B cell (primary cell): ENCODE measurements around the gene ZNF423. TPM values are rescaled to one million over a fixed set of nuclear protein-coding genes. Genes with fewer than 3 reads are reported as not detected.

Experiments
- ATAC-seq: fragments of 200-7000 bp; cut with Tn5 transposase; one replicate; pipeline ENCODE4 v1.10.0; 2021; ENCODE audit warnings: low read depth, mild to moderate bottlenecking, moderate number of reproducible peaks, moderate library complexity
- CTCF ChIA-PET: fragments of 350-600 bp; sonication (Branson Sonifier 250); formaldehyde crosslinking; loops from one replicate; lab custom pipeline; 2021; ENCODE audit warnings: antibody characterized with exemption, inconsistent platforms; lab: Charles Lee
- POLR2A ChIA-PET: fragments of 350-600 bp; sonication (Branson Sonifier 250); formaldehyde crosslinking; loops from one replicate; lab custom pipeline; 2021; ENCODE audit warnings: antibody characterized with exemption; lab: Charles Lee
- DNase-seq: peaks from one replicate; pipeline ENCODE4 v3.0.0; 2013
- H2AFZ ChIP-seq: 2 replicates; pipeline ENCODE4 v1.6.1; 2012; ENCODE audit warnings: mild to moderate bottlenecking, low read depth, low read length; ENCODE audit not compliant: insufficient read depth, poor library complexity, severe bottlenecking
- H3K27ac ChIP-seq, 2 donors: 1 replicate in 1 of 2; 2 replicates in 1 of 2; pipeline ENCODE4 v1.5.1; 2012 to 2013; ENCODE audit warnings: low read length in 2 of 2, mild to moderate bottlenecking in 2 of 2, moderate library complexity in 1 of 2
- H3K27me3 ChIP-seq, 4 experiments: fragments of 200-600 bp in 1 of 4; sonication (generic) in 1 of 4; replicated peaks in 1 of 4; 1 replicate in 2 of 4; 2 replicates in 2 of 4; pipeline versions ENCODE4 v1.6.1 to v1.7.0; 2013 to 2016; ENCODE audit warnings: low read length in 3 of 4, mild to moderate bottlenecking in 2 of 4, mixed read lengths in 1 of 4, moderate library complexity in 1 of 4; ENCODE audit not compliant: insufficient read depth in 4 of 4, control insufficient read depth in 3 of 4; ENCODE audit errors: control extremely low read depth in 1 of 4
- H3K36me3 ChIP-seq, 2 experiments: replicated peaks in 1 of 2; 1 replicate in 1 of 2; 2 replicates in 1 of 2; pipeline versions ENCODE4 v1.6.1 to v1.7.1; 2013; ENCODE audit warnings: low read length in 1 of 2; ENCODE audit not compliant: insufficient read depth in 2 of 2, control insufficient read depth in 1 of 2; ENCODE audit errors: control extremely low read depth in 1 of 2, extremely low read depth in 1 of 2
- H3K4me1 ChIP-seq, 2 donors: fragments of 200-600 bp in 1 of 2; sonication (generic) in 1 of 2; 1 replicate in 1 of 2; 2 replicates in 1 of 2; pipeline versions ENCODE4 v1.5.1 to v1.6.1; 2013 to 2017; ENCODE audit warnings: low read length in 2 of 2; ENCODE audit not compliant: control insufficient read depth in 2 of 2, insufficient read depth in 2 of 2
- H3K4me2 ChIP-seq: replicated peaks from 2 replicates; pipeline ENCODE3; 2012; ENCODE audit warnings: mild to moderate bottlenecking, low read depth, low read length; ENCODE audit not compliant: poor library complexity, severe bottlenecking
- H3K4me3 ChIP-seq, 5 experiments: fragments of 200-600 bp in 1 of 5; sonication (generic) in 1 of 5; 1 replicate in 3 of 5; 2 replicates in 2 of 5; pipeline versions ENCODE4 v1.5.1 to v1.7.0; 2011 to 2016; ENCODE audit warnings: low read length in 4 of 5, mild to moderate bottlenecking in 4 of 5, low read depth in 2 of 5, control low read depth in 1 of 5, moderate library complexity in 1 of 5; ENCODE audit not compliant: insufficient read depth in 1 of 5; ENCODE audit errors: control extremely low read depth in 1 of 5, extremely low read depth in 1 of 5
- H3K79me2 ChIP-seq: fragments of 200-600 bp; sonication (generic); one replicate; pipeline ENCODE4 v1.6.0; 2016; ENCODE audit warnings: low read length; ENCODE audit not compliant: control insufficient read depth, insufficient read depth
- H3K9ac ChIP-seq: fragments of 200-600 bp; sonication (generic); 2 replicates; pipeline ENCODE4 v1.6.1; 2017; ENCODE audit warnings: mild to moderate bottlenecking, low read length, moderate library complexity
- H3K9me3 ChIP-seq, 3 donors: one replicate each; pipeline versions ENCODE4 v1.6.1 to v1.7.1; 2013; ENCODE audit warnings: low read length in 2 of 3; ENCODE audit not compliant: control insufficient read depth in 2 of 3, insufficient read depth in 1 of 3; ENCODE audit errors: control extremely low read depth in 1 of 3
- H4K20me1 ChIP-seq: 2 replicates; pipeline ENCODE4 v1.6.0; 2012; ENCODE audit warnings: mild to moderate bottlenecking, low read length; ENCODE audit not compliant: insufficient read depth, control insufficient read depth, poor library complexity, severe bottlenecking
- H3K27ac Mint-ChIP-seq: one replicate; pipeline ENCODE4 v1.8.0; 2021; ENCODE audit warnings: mixed read lengths
- H3K27me3 Mint-ChIP-seq: one replicate; pipeline ENCODE4 v1.8.0; 2021; ENCODE audit warnings: mixed read lengths
- H3K4me1 Mint-ChIP-seq: one replicate; pipeline ENCODE4 v1.8.0; 2021; ENCODE audit warnings: mixed read lengths
- H3K4me3 Mint-ChIP-seq: one replicate; pipeline ENCODE4 v1.8.0; 2021; ENCODE audit warnings: mixed read lengths
- H3K9me3 Mint-ChIP-seq: one replicate; pipeline ENCODE4 v1.8.0; 2022; ENCODE audit warnings: mixed read lengths; ENCODE audit not compliant: insufficient read depth
- CTCF ChIP-seq: fragments of 200-600 bp; IDR thresholded peaks from one replicate; pipeline ENCODE4 v1.8.0; 2022; ENCODE audit warnings: antibody characterized with exemption, mild to moderate bottlenecking
- EZH2 ChIP-seq: IDR thresholded peaks from 2 replicates; pipeline ENCODE4 v1.6.1; 2012; ENCODE audit warnings: borderline replicate concordance, low read depth, mild to moderate bottlenecking, moderate library complexity, low read length; ENCODE audit not compliant: insufficient read depth, poor library complexity, severe bottlenecking
- WGBS: methylation state at CpG from one replicate; pipeline ENCODE4 v1.1.5; 2013; ENCODE audit warnings: missing lambda C conversion rate; ENCODE audit not compliant: insufficient coverage; 5-methylcytosine and 5-hydroxymethylcytosine counted together
- intact Hi-C: fragments of 100-400 bp; cut with micrococcal nuclease; formaldehyde crosslinking; loops from one replicate; pipeline ENCODE4 v1.10.0; 2022
- polyA plus RNA-seq: library from polyadenylated mRNA; depleted of rRNA; stranded (reverse); fragments of >200 nt; gene quantifications from 2 replicates; pipeline ENCODE4 v1.2.3, GENCODE V29; 2012
- total RNA-seq, 2 donors: library from RNA; stranded (reverse); fragments of 120-200 nt in 1 of 2; gene quantifications; 1 replicate in 1 of 2; 2 replicates in 1 of 2; pipeline versions ENCODE4 v1.2.3 to v1.2.4, GENCODE V29; 2013 to 2022

The ZNF423 gene
- total and polyA plus RNA-seq, 2 donors (not counting 1 experiment from before 2014, with no cell fraction given) = not detected

GRCh38 chr16:49578435-49579024 lies 277.4 kb downstream of the ZNF423 start:
- POLR2A ChIA-PET = no interaction called here
- intact Hi-C loops = no loop called here

GRCh38 chr16:49578018-49578417 lies 277.9 kb downstream of the ZNF423 start:
- Mint-ChIP-seq H3K27ac (no peak overlapping the region), H3K4me1 (peaks cover 16% of the 10 kb centered on the region), H3K4me3 (no peak overlapping the region), H3K27me3 (no peaks in the 10 kb centered on the region), H3K9me3 (peaks cover 2% of the 10 kb centered on the region)
- POLR2A ChIA-PET = no interaction called here
- DNase-seq (no peak), ATAC-seq (no peak)
- intact Hi-C loops = no loop called here
- Histone ChIP-seq H3K36me3 (no peaks in the 10 kb centered on the region), H2AFZ (no peak overlapping the region), H3K27me3 (no peaks in the 10 kb centered on the region), H4K20me1 (no peaks in the 10 kb centered on the region), H3K4me3 (no peak overlapping the region), H3K9ac (no peak overlapping the region), H3K4me1 (peaks cover 17 to 20% of the 10 kb centered on the region in 2 donors), H3K9me3 (no peaks in the 10 kb centered on the region), H3K79me2 (no peaks in the 10 kb centered on the region), H3K27ac (no peak overlapping the region), H3K4me2 (no peak overlapping the region)
- TF ChIP-seq CTCF (no peak), EZH2 (no peak)
- 100% methylated on average over 1 of the region's 3 CpGs for WGBS
- CTCF ChIA-PET = no interaction called here

More at GRCh38 chr16:49578435-49579024, 277.4 kb downstream of the ZNF423 start:
- Histone ChIP-seq H3K9me3 (no peaks in the 10 kb centered on the region), H3K4me2 (no peak overlapping the region), H2AFZ (no peak overlapping the region), H3K79me2 (no peaks in the 10 kb centered on the region), H3K4me1 (peaks cover 17 to 20% of the 10 kb centered on the region in 2 donors), H3K27me3 (no peaks in the 10 kb centered on the region), H4K20me1 (no peaks in the 10 kb centered on the region), H3K9ac (no peak overlapping the region), H3K36me3 (no peaks in the 10 kb centered on the region), H3K27ac (no peak overlapping the region), H3K4me3 (no peak overlapping the region)
- Mint-ChIP-seq H3K4me3 (no peak overlapping the region), H3K4me1 (peaks cover 14% of the 10 kb centered on the region), H3K27me3 (no peaks in the 10 kb centered on the region), H3K27ac (no peak overlapping the region), H3K9me3 (no peaks in the 10 kb centered on the region)
- CTCF ChIA-PET = no interaction called here
- ATAC-seq (no peak), DNase-seq (no peak)
- WGBS = 89% methylated on average over 9 of the region's 12 CpGs
- no peak for TF ChIP-seq CTCF
- no peak for TF ChIP-seq EZH2
